A673 (cell line): ENCODE data around the gene TEC.

ENCODE experiments used
- EZH2 ChIP-seq: fragments of 200-600 bp; sonication (generic); IDR thresholded peaks from 2 replicates; pipeline ENCODE4 v1.6.1; 2017; ENCODE audit warnings: borderline replicate concordance, low read depth, mild to moderate bottlenecking, mixed read lengths, antibody characterized with exemption, low read length; ENCODE audit not compliant: poor library complexity, severe bottlenecking
- TF ChIP-seq, protein P1 (sequence below): fragments of 300-800, 200-600 bp; sonication (generic); conservative IDR thresholded peaks from 2 replicates; pipeline ENCODE4 v1.5.1; 2017; ENCODE audit warnings: low read depth, mild to moderate bottlenecking, antibody characterized with exemption, low read length, moderate library complexity, mixed read lengths

DNA sequence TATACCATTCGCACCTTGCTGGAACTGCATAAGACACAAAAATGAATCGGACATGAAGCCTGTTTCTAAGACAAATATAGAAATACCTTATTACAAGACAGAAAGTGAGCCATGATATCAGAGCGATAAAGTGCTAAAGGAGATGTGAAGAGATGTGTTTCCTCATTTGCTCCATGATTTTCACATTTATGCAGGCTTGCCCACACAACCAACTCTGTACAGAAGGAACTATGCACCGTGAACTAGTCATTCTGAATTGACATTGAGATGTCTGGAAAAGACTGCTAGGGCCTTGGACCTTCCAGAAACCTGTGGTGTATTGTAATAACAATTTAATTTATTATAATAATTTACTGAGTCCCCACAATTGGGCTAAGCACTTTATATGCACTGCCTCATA, 97.0 kb downstream of the TEC start:
- TF ChIP-seq, protein P1, sequence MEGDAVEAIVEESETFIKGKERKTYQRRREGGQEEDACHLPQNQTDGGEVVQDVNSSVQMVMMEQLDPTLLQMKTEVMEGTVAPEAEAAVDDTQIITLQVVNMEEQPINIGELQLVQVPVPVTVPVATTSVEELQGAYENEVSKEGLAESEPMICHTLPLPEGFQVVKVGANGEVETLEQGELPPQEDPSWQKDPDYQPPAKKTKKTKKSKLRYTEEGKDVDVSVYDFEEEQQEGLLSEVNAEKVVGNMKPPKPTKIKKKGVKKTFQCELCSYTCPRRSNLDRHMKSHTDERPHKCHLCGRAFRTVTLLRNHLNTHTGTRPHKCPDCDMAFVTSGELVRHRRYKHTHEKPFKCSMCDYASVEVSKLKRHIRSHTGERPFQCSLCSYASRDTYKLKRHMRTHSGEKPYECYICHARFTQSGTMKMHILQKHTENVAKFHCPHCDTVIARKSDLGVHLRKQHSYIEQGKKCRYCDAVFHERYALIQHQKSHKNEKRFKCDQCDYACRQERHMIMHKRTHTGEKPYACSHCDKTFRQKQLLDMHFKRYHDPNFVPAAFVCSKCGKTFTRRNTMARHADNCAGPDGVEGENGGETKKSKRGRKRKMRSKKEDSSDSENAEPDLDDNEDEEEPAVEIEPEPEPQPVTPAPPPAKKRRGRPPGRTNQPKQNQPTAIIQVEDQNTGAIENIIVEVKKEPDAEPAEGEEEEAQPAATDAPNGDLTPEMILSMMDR = no peak
- TF ChIP-seq EZH2 = no peak
